HG03442 (cell line): ENCODE measurements around the gene BPHL.
"Not testable (repeated sequence)": the region's sequence is repeated elsewhere in the genome, so short reads cannot be mapped to it uniquely, and the experiment has no call there.

Experiments
- ATAC-seq: cut with Tn5 transposase; IDR thresholded peaks from one replicate; pipeline ENCODE4 v1.9.1; 2021; ENCODE audit warnings: mild to moderate bottlenecking, moderate library complexity; ENCODE audit not compliant: unreplicated experiment

BPHL gene

GRCh38 chr6:3155416-3155815 is 36.9 kb downstream of the BPHL start:
- ATAC-seq = not testable (repeated sequence)

GRCh38 chr6:3156184-3157130 is 37.9 kb downstream of the BPHL start:
- ATAC-seq = not testable (repeated sequence)

- peak; percentile 67 for ATAC-seq
These were observed 38.8 kb downstream of the BPHL start, which contains the start of gene TUBB2A for GRCh38 chr6:3157131-3157933. TSS of gene TUBB2A (minus strand) at chr6:3157544. CDS start at chr6:3157463, 81 bp downstream.

GRCh38 chr6:3159805-3160781 is 41.6 kb downstream of the BPHL start:
- no peak for ATAC-seq

GRCh38 chr6:3162067-3162497 is 43.6 kb downstream of the BPHL start:
- ATAC-seq = no peak

- peak; percentile 70 for ATAC-seq
These were observed 44.2 kb downstream of the BPHL start for GRCh38 chr6:3162565-3163247.

- ATAC-seq = no peak
These were observed 44.7 kb downstream of the BPHL start for GRCh38 chr6:3163248-3163594.

GRCh38 chr6:3164388-3164787 is 45.9 kb downstream of the BPHL start:
- ATAC-seq = no peak

GRCh38 chr6:3165631-3166534 is 47.4 kb downstream of the BPHL start:
- no peak for ATAC-seq

GRCh38 chr6:3166535-3167225 is 48.2 kb downstream of the BPHL start:
- ATAC-seq = not testable (repeated sequence)

- not testable (repeated sequence) for ATAC-seq
These were observed 49.5 kb downstream of the BPHL start for GRCh38 chr6:3168046-3168445.

- not testable (repeated sequence) for ATAC-seq
These were observed 52.2 kb downstream of the BPHL start for GRCh38 chr6:3170676-3171075.

- ATAC-seq = not testable (repeated sequence)
These were observed 53.0 kb downstream of the BPHL start for GRCh38 chr6:3171313-3172175.

- not testable (repeated sequence) for ATAC-seq
These were observed 54.3 kb downstream of the BPHL start for GRCh38 chr6:3172789-3173188.

- not testable (repeated sequence) for ATAC-seq
These were observed 55.2 kb downstream of the BPHL start for GRCh38 chr6:3173636-3174089.

GRCh38 chr6:3175715-3176402 is 57.3 kb downstream of the BPHL start:
- no peak for ATAC-seq
